Measurements from ENCODE around the gene NCAM2.

The NCAM2 gene

DNA sequence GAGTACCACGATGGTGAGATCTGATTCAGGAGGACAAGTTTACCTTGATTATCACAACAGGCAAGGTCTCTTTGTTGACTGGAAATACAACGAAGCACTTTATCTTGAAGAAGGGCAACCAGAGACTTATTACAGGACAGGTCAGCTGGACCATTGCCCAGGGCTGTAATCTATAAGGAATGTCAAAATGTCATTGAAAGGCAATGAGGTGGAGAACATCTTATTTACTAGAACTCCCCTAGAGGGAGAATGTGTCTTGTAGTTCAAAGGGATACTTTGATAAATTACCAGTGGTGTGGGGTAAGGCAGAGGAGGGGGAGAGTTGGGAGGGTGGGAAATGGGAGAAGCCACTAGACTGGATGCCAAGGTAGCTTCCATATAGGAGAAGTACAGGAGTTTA, 212.3 kb downstream of the NCAM2 start:
- H3K4me3 ChIP-seq (replicated peaks in 1 of 2; ENCODE audit: low read depth in 2 of 2, low read length in 2 of 2) = no peak overlapping the region
- TF ChIP-seq CTCF (IDR thresholded peaks at IDR 0.05; ENCODE audit: low read depth, low read length) = no peak
- no peak for DNase-seq (ENCODE audit: low read depth in 2 of 2)

GRCh38 chr21:21213297-21213696, 215.1 kb downstream of the NCAM2 start:
- TF ChIP-seq CTCF (IDR thresholded peaks at IDR 0.05; ENCODE audit: low read depth, low read length) = no peak
- peak; percentile 46 to 55 for DNase-seq (ENCODE audit: low read depth in 2 of 2)

DNA sequence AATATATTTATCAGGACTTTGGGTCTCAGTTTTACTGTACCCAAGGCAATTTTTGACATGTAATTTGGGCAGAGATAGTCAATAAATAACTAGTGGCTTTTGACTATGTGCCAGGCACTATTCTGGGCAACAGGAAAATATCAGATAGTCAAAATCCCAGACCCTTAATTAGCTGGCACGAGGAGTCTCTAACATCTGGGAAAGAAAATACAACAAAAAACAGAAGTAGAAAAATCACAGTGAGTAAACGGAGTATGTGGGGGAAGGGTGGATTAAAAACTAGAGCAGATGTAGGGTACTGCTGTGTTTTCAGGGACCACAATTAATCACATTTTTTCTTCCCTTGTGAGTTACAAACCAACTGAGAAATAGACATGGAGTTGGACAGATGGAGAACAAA, 217.8 kb downstream of the NCAM2 start:
- DNase-seq (ENCODE audit: low read depth in 2 of 2) = no peak
- no peak overlapping the region for H3K4me3 ChIP-seq (replicated peaks in 1 of 2; ENCODE audit: low read depth in 2 of 2, low read length in 2 of 2)
- TF ChIP-seq CTCF (IDR thresholded peaks at IDR 0.05; ENCODE audit: low read depth, low read length) = no peak

More at GRCh38 chr21:21213297-21213696, 215.1 kb downstream of the NCAM2 start:
- no peak overlapping the region for H3K4me3 ChIP-seq (replicated peaks in 1 of 2; ENCODE audit: low read depth in 2 of 2, low read length in 2 of 2)

DNA sequence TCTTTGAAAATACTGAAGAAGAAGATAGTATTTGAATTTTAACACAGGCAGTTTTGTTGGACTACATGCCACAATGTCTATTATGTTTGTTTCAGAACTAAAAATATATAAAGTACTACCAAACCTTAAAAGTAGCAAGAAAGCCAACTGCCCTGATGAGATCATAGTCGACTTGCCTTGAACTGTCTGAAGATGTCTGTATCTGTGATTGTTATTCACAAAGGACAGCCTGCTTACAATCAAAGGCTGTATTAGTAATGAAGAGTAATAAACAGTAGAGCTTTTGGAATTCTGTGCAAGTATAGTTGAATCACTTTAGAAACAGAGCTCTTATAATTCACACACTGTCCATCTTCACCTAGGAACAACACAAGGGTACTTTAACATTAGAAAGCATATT, 228.3 kb downstream of the NCAM2 start:
- no peak overlapping the region for H3K4me3 ChIP-seq (replicated peaks in 1 of 2; ENCODE audit: low read depth in 2 of 2, low read length in 2 of 2)
- DNase-seq (ENCODE audit: low read depth in 2 of 2) = no peak
- no peak for TF ChIP-seq CTCF (IDR thresholded peaks at IDR 0.05; ENCODE audit: low read depth, low read length)

DNA sequence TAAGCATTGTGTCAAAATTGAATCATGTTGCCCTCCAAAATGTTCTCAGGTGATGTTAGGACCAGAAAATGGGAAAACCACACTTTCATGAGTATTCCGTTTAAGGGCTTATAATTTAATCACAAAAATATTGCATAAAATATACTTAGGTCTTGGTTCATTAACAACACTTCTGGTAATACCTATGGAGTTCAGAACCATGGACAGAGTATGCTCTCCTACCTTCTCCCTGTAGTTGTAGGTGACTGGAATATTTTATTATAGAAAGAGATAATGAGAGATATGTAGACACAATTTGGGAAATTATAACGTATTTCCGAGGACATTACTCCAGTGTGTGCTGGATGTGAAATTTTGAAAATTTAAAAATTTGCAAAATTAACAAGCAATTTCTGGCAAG, 232.5 kb downstream of the NCAM2 start:
- peak; percentile 22 to 38 for DNase-seq (ENCODE audit: low read depth in 2 of 2)
- H3K4me3 ChIP-seq (replicated peaks in 1 of 2; ENCODE audit: low read depth in 2 of 2, low read length in 2 of 2) = no peak overlapping the region
- TF ChIP-seq CTCF (IDR thresholded peaks at IDR 0.05; ENCODE audit: low read depth, low read length) = no peak

DNA sequence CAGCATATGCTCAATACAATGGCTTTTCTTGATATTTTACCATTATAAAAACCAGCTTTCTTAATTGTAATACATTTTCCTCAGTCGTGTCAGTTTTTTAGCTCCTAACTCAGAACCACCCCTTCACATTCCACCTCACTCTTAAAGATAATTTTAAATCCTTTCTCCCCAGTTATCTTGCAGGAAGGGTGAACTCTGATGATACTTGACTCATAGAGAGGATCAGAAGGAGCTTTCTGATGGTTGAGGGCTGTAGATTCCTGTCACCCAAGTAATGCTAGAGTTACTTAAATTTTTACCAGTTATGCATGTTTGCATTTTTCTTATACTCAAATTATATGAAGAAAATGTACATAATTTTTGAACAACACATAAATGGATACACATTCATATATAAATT, 233.7 kb downstream of the NCAM2 start:
- no peak overlapping the region for H3K4me3 ChIP-seq (replicated peaks in 1 of 2; ENCODE audit: low read depth in 2 of 2, low read length in 2 of 2)
- no peak for DNase-seq (ENCODE audit: low read depth in 2 of 2)
- TF ChIP-seq CTCF (IDR thresholded peaks at IDR 0.05; ENCODE audit: low read depth, low read length) = no peak

DNA sequence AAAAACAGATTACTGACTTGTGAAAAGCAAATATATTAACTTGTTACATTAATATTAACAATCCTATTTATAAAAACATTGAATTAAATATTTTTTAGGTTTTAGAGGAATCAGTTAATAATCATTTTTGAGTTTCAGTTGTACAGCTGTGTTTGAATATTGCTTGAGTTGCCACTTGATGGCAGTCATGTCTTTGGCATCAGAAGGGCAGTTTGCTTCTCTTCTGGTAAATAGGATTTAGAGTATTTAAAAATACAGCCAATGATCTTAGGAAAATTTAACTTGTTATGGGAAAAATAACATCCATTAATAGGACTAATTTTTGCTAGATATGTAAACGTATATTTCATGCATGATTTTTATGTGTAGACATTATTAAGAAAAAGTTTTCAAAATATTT, 234.1 kb downstream of the NCAM2 start:
- H3K4me3 ChIP-seq (replicated peaks in 1 of 2; ENCODE audit: low read depth in 2 of 2, low read length in 2 of 2) = no peak overlapping the region
- TF ChIP-seq CTCF (IDR thresholded peaks at IDR 0.05; ENCODE audit: low read depth, low read length) = peak; percentile 42
- peak; percentile 72 to 79 for DNase-seq (ENCODE audit: low read depth in 2 of 2)
